ENCODE measurements around the gene ROR2. TPM values are rescaled to one million over a fixed set of nuclear protein-coding genes. Genes with fewer than 3 reads are reported as not detected.

The ROR2 gene
- polyA plus RNA-seq, 4 donors: 15.6 to 24.9 (median 18.9) TPM

GRCh38 chr9:91904588-91905236, 45.3 kb downstream of the ROR2 start:
- DNase-seq (ENCODE audit: low read depth in 4 of 4, low spot score in 2 of 4): no peak

- no peak for DNase-seq (ENCODE audit: low read depth in 4 of 4, low spot score in 2 of 4)
These were observed 46.7 kb downstream of the ROR2 start for GRCh38 chr9:91903126-91903911.

- no peak for DNase-seq (ENCODE audit: low read depth in 4 of 4, low spot score in 2 of 4)
These were observed 47.4 kb downstream of the ROR2 start for GRCh38 chr9:91902475-91903125.

DNA sequence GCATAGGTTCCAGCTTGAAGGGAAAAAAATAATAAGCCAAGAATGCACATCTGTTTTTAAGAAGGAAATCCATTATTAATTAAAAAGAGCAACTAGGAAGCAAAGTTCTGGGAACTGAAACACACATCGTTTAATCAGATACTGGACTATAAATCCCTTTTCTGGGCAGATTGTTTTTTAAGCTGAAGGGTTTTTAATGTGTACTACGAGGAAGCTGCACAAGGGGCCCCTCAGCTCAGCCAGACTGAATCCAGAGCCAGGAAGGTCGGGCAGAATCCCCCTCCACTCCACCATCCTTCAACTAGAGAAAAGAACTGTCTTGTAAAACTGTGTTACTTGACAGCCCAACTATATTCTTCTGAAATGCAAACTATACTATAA, 49.2 kb downstream of the ROR2 start:
- DNase-seq (ENCODE audit: low read depth in 4 of 4, low spot score in 2 of 4): no peak

DNA sequence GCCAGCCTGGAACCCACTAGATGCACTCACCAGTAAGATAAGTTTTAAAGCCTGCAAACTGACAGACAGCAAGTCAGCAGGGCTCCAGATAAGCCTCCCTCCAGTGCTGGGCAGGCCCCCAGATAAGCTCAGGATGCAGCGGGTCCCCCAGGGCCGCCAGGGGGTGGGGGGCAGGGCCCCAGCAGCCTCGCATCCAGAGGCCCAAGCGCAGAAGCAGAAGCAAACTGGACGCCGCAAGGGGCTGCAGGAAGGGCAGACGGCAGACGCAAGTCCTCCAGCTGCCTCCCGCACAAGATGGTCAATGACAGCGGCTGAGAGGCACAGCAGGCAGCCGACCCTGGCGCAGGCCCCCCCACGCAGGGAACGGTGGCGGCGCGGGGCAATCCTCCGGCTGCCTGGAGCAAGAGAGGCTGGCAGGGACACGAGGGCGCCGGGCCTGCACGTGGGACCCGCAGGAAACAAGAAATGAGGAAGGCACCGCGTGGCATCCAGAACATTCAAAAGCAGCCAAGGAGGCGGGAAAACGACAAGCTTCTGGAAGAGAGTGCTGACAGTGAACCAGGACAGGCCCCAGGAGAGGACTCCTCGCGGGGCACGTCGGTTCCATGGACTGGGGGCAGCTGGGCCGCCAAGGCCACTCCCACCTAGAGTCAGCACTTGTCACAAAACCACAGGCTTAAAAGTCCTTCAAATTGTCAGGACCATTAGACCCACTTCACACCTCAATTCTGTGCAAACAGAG, 49.8 kb downstream of the ROR2 start:
- DNase-seq (ENCODE audit: low read depth in 4 of 4, low spot score in 2 of 4): no peak

- no peak for DNase-seq (ENCODE audit: low read depth in 4 of 4, low spot score in 2 of 4)
These were observed 50.4 kb downstream of the ROR2 start for GRCh38 chr9:91899594-91899993.

- no peak for DNase-seq (ENCODE audit: low read depth in 4 of 4, low spot score in 2 of 4)
These were observed 50.8 kb downstream of the ROR2 start for GRCh38 chr9:91899219-91899563.

- no peak for DNase-seq (ENCODE audit: low read depth in 4 of 4, low spot score in 2 of 4)
These were observed 51.4 kb downstream of the ROR2 start for GRCh38 chr9:91898451-91899218.

- no peak for DNase-seq (ENCODE audit: low read depth in 4 of 4, low spot score in 2 of 4)
These were observed 52.8 kb downstream of the ROR2 start for GRCh38 chr9:91897201-91897600.

DNA sequence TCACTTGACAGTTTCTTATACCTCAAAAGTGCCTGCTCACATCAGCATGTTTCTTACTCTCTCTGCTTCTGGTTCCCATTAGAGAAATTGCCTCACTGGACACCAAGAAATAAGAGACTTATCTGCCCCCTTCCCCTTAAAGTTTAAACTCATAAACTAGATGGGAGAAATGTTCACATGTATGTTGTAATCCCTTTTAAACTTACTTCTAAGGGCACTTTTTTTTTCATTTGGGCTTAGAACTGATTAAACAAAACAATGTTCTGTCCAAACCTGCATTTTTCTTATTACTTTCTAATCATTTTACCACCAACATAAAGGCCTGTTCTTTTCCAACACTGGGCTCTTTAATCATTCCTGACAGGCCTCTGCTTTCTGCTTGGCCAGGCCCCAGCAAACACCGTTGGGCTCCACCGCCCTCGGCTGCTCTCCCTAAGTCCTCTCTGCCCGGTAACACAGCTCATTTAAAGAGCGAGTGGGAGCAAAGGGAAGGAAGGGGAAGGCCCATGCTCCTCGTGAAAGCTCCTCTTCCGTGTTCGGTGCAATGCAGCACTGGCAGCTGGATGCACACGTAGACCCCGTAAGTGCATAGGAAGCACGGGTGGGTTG, 53.4 kb downstream of the ROR2 start:
- peak in 2 of 4 donors; percentile 78 to 86 for DNase-seq (ENCODE audit: low read depth in 4 of 4, low spot score in 2 of 4)

- no peak for DNase-seq (ENCODE audit: low read depth in 4 of 4, low spot score in 2 of 4)
These were observed 53.9 kb downstream of the ROR2 start for GRCh38 chr9:91896097-91896496.

- DNase-seq (ENCODE audit: low read depth in 4 of 4, low spot score in 2 of 4): no peak
These were observed 55.5 kb downstream of the ROR2 start for GRCh38 chr9:91894536-91894935.

DNA sequence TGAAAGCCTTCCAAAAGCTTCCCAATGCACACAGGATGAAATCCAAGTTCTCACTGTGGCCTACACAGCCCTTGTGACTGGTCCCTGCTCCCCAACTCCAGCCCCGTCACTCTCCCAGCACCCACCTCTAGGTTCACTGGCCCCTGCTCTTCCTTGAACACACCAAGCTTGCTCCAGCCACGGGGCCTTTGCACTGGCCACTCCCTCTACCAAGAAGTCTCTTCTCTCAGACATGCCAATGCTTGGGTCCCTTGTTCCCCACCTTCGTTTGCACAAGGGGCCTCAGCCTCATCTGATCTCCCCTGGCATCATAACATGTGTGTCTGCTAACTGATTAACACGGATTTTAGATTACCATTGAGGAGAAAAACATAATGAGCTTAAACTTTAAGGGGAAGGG, 56.0 kb downstream of the ROR2 start:
- DNase-seq (ENCODE audit: low read depth in 4 of 4, low spot score in 2 of 4): no peak

GRCh38 chr9:91891915-91892314, 58.1 kb downstream of the ROR2 start:
- no peak for DNase-seq (ENCODE audit: low read depth in 4 of 4, low spot score in 2 of 4)

GRCh38 chr9:91890662-91891061, 59.4 kb downstream of the ROR2 start:
- no peak for DNase-seq (ENCODE audit: low read depth in 4 of 4, low spot score in 2 of 4)

GRCh38 chr9:91889161-91889911, 60.7 kb downstream of the ROR2 start:
- DNase-seq (ENCODE audit: low read depth in 4 of 4, low spot score in 2 of 4): no peak

- no peak for DNase-seq (ENCODE audit: low read depth in 4 of 4, low spot score in 2 of 4)
These were observed 63.5 kb downstream of the ROR2 start for GRCh38 chr9:91886414-91887076.

- no peak for DNase-seq (ENCODE audit: low read depth in 4 of 4, low spot score in 2 of 4)
These were observed 64.1 kb downstream of the ROR2 start for GRCh38 chr9:91885746-91886413.

Data from left renal cortex interstitium (tissue), 4 donors.